Lower leg skin (tissue), 3 donors: ENCODE results near the gene MAL.

ENCODE experiments used
- POLR2A ChIP-seq, 2 donors: fragments of 450-650 bp; IDR thresholded peaks; one replicate each; pipeline ENCODE4 v1.6.1; 2016 to 2017; ENCODE audit warnings: antibody characterized with exemption in 2 of 2, mild to moderate bottlenecking in 1 of 2, moderate library complexity in 1 of 2
- TF ChIP-seq, protein P1 (sequence below), 3 donors: fragments of 450-650 bp; IDR thresholded peaks; one replicate each; pipeline ENCODE4 v1.5.1; 2016; ENCODE audit warnings: antibody characterized with exemption in 3 of 3, mild to moderate bottlenecking in 3 of 3, moderate library complexity in 2 of 3

DNA sequence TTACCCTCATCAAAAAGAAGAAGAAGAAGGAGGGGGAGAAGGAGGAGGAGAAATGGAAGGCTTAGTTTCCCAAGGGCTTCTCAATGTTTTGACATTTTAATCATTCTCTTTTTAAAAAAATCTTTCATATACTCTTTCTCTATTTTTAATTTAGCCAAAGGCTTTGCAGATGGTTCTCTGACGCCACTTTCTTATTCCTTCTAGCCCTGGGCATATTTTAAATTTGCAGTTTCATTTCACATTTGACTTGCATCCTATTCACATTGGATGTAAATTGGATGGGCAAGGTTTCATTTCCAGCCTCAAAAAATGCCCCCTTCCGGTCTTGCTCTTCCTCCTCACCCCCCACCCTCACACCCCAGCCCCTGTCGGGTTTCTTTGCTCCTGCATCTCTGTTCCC, 29.8 kb downstream of the MAL start:
- no peak for TF ChIP-seq POLR2A (IDR thresholded peaks at IDR 0.05)
- TF ChIP-seq, protein P1, sequence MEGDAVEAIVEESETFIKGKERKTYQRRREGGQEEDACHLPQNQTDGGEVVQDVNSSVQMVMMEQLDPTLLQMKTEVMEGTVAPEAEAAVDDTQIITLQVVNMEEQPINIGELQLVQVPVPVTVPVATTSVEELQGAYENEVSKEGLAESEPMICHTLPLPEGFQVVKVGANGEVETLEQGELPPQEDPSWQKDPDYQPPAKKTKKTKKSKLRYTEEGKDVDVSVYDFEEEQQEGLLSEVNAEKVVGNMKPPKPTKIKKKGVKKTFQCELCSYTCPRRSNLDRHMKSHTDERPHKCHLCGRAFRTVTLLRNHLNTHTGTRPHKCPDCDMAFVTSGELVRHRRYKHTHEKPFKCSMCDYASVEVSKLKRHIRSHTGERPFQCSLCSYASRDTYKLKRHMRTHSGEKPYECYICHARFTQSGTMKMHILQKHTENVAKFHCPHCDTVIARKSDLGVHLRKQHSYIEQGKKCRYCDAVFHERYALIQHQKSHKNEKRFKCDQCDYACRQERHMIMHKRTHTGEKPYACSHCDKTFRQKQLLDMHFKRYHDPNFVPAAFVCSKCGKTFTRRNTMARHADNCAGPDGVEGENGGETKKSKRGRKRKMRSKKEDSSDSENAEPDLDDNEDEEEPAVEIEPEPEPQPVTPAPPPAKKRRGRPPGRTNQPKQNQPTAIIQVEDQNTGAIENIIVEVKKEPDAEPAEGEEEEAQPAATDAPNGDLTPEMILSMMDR (IDR thresholded peaks at IDR 0.05), result no peak
